HepG2 (cell line): Measurements from ENCODE around the gene SCGB1C1. TPM values are rescaled to one million over a fixed set of nuclear protein-coding genes. Genes with fewer than 3 reads are reported as not detected.

Experiments used
- AGO2 ChIP-seq: fragments of 200-400 bp; formaldehyde crosslinking; optimal IDR thresholded peaks from 2 replicates; pipeline ENCODE3; 2017; ENCODE audit warnings: mild to moderate bottlenecking, low read depth, low read length, moderate library complexity
- ATF1 ChIP-seq: IDR thresholded peaks from 2 replicates; pipeline ENCODE4 v1.6.1; 2016; ENCODE audit warnings: mild to moderate bottlenecking, control low read depth
- CHD4 ChIP-seq: fragments of 200-600 bp; sonication (generic); IDR thresholded peaks from 2 replicates; pipeline ENCODE4 v1.7.0; 2017; ENCODE audit warnings: mild to moderate bottlenecking, low read length, borderline replicate concordance
- CREM ChIP-seq, 2 experiments: sonication (generic) in 1 of 2; formaldehyde crosslinking in 1 of 2; IDR thresholded peaks; 2 replicates each; pipeline versions ENCODE4 v1.4.0 to v1.6.1; 2016 to 2020; ENCODE audit warnings: antibody characterized with exemption in 1 of 2, mild to moderate bottlenecking in 1 of 2, missing genetic modification reagents in 1 of 2
- HOXA3 ChIP-seq: sonication (generic); formaldehyde crosslinking; IDR thresholded peaks from 2 replicates; pipeline ENCODE4 v1.5.0; 2020; ENCODE audit warnings: missing genetic modification reagents
- KDM3A ChIP-seq: IDR thresholded peaks from 2 replicates; pipeline ENCODE4 v1.6.1; 2018; ENCODE audit warnings: low read depth, missing compliant biosample characterization
- KDM5A ChIP-seq: fragments of 200-600 bp; sonication (generic); IDR thresholded peaks from 2 replicates; pipeline ENCODE4 v1.7.0; 2018; ENCODE audit warnings: antibody characterized with exemption, mild to moderate bottlenecking, low read length, borderline replicate concordance
- MTA1 ChIP-seq: sonication (generic); formaldehyde crosslinking; IDR thresholded peaks from 2 replicates; pipeline ENCODE4 v1.4.0; 2020; ENCODE audit warnings: missing genetic modification reagents, mild to moderate bottlenecking, borderline replicate concordance
- POLR2AphosphoS5 ChIP-seq: IDR thresholded peaks from 2 replicates; pipeline ENCODE4 v1.6.1; 2012; ENCODE audit warnings: low read depth, low read length
- POLR2G ChIP-seq: fragments of 200-400 bp; formaldehyde crosslinking; IDR thresholded peaks from 2 replicates; pipeline ENCODE4 v1.6.1; 2018; ENCODE audit warnings: mild to moderate bottlenecking, low read depth, low read length, moderate library complexity
- RAD21 ChIP-seq: fragments of 450-650 bp; formaldehyde crosslinking; IDR thresholded peaks from 2 replicates; pipeline ENCODE4 v1.5.0; 2020; ENCODE audit warnings: mild to moderate bottlenecking
- SNAI1 ChIP-seq: sonication (generic); formaldehyde crosslinking; IDR thresholded peaks from 2 replicates; pipeline ENCODE4 v1.5.0; 2020; ENCODE audit warnings: mild to moderate bottlenecking, missing genetic modification reagents, borderline replicate concordance
- YY1 ChIP-seq: IDR thresholded peaks from 2 replicates; pipeline ENCODE4 v1.6.1; 2011; ENCODE audit warnings: low read length, low read depth, moderate library complexity, mild to moderate bottlenecking; ENCODE audit not compliant: insufficient read depth, insufficient replicate concordance
- ZEB1 ChIP-seq: IDR thresholded peaks from 2 replicates; pipeline ENCODE4 v1.6.1; 2012; ENCODE audit warnings: mild to moderate bottlenecking, low read depth, inconsistent platforms; ENCODE audit not compliant: insufficient replicate concordance
- ZFX ChIP-seq: sonication (generic); formaldehyde crosslinking; IDR thresholded peaks from 2 replicates; pipeline ENCODE4 v1.4.0; 2020; ENCODE audit warnings: mild to moderate bottlenecking, low read depth, missing genetic modification reagents, moderate library complexity
- ZFY ChIP-seq: sonication (generic); formaldehyde crosslinking; IDR thresholded peaks from 2 replicates; pipeline ENCODE4 v1.4.0; 2020; ENCODE audit warnings: missing genetic modification reagents
- ZHX2 ChIP-seq, 2 experiments: sonication (generic) in 1 of 2; formaldehyde crosslinking in 1 of 2; IDR thresholded peaks; 2 replicates each; pipeline versions ENCODE4 v1.6.1 to v1.9.0; 2014 to 2022; ENCODE audit warnings: antibody characterized with exemption in 1 of 2, borderline replicate concordance in 1 of 2, inconsistent platforms in 1 of 2, low read depth in 1 of 2, missing genetic modification reagents in 1 of 2
- ZIK1 ChIP-seq: sonication (generic); formaldehyde crosslinking; IDR thresholded peaks from 2 replicates; pipeline ENCODE4 v1.5.0; 2020; ENCODE audit warnings: mild to moderate bottlenecking, low read depth, missing genetic modification reagents, borderline replicate concordance
- ZMYM4 ChIP-seq: sonication (generic); formaldehyde crosslinking; IDR thresholded peaks from 2 replicates; pipeline ENCODE4 v1.8.1; 2023; ENCODE audit warnings: mild to moderate bottlenecking, missing genetic modification reagents
- ZNF136 ChIP-seq: sonication (generic); formaldehyde crosslinking; IDR thresholded peaks from 2 replicates; pipeline ENCODE4 v1.8.1; 2022; ENCODE audit warnings: low read depth, mild to moderate bottlenecking, moderate library complexity, missing genetic modification reagents
- ZNF552 ChIP-seq: sonication (generic); formaldehyde crosslinking; IDR thresholded peaks from 2 replicates; pipeline ENCODE4 v1.9.0; 2022; ENCODE audit warnings: missing genetic modification reagents, mild to moderate bottlenecking, borderline replicate concordance
- ZNF773 ChIP-seq: sonication (generic); formaldehyde crosslinking; IDR thresholded peaks from 2 replicates; pipeline ENCODE4 v1.4.0; 2020; ENCODE audit warnings: missing genetic modification reagents, borderline replicate concordance
- ZNF816 ChIP-seq: sonication (generic); formaldehyde crosslinking; IDR thresholded peaks from 2 replicates; pipeline ENCODE4 v1.8.0; 2022; ENCODE audit warnings: missing genetic modification reagents, mild to moderate bottlenecking, borderline replicate concordance
- polyA plus RNA-seq, 8 experiments: library from polyadenylated mRNA; depleted of rRNA in 3 of 8; stranded (reverse) in 7 of 8; unstranded in 1 of 8; fragments of >200 nt; fragmentation: Illumina TruSeq in 4 of 8; extraction: Trizol in 4 of 8; gene quantifications; 2 replicates each; pipeline versions ENCODE4 v1.2.1 to v1.2.3, GENCODE V29; 2011 to 2016; ENCODE audit warnings: low read depth in 4 of 8, missing spikeins in 1 of 8, mixed read lengths in 1 of 8; ENCODE audit not compliant: insufficient read depth in 1 of 8
- total RNA-seq, 5 experiments: library from RNA; depleted of rRNA; stranded (reverse); fragments of >200 nt; fragmentation: Illumina TruSeq; extraction: Trizol; gene quantifications; 2 replicates each; pipeline ENCODE4 v1.2.3, GENCODE V29; 2016; ENCODE audit warnings: low read depth in 1 of 5

Gene SCGB1C1
- total and polyA plus RNA-seq, 2 of the 13 experiments (the other 11 are each of a cell fraction or from before 2014, with no cell fraction given) = not detected

- TF ChIP-seq ZHX2 (IDR thresholded peaks at IDR 0.05; ENCODE audit: low read depth) (peak; percentile 4; the same call in 1 of the 2 replicates), ZHX2 (CRISPR knock-in tag; IDR thresholded peaks at IDR 0.05; ENCODE audit: borderline replicate concordance) (no peak), POLR2AphosphoS5 (peak; percentile 75), ZEB1 (peak; percentile 24), YY1 (peak; percentile 88), ATF1 (CRISPR knock-in tag) (peak; percentile 77; the same call in 1 of the 2 replicates), ZNF773 (peak; percentile 28; the same call in 1 of the 2 replicates), CHD4 (no peak; the same call in 1 of the 2 replicates), HOXA3 (CRISPR knock-in tag) (peak; percentile 57; the same call in 1 of the 2 replicates), MTA1 (CRISPR knock-in tag) (peak; percentile 63; the same call in 1 of the 2 replicates), RAD21 (CRISPR knock-in tag) (no peak; the same call in 1 of the 2 replicates), KDM3A (0 out of 2 replicates have a peak, but pooled peaks have one; percentile 32), AGO2 (peak; percentile 51), ZNF552 (CRISPR knock-in tag) (no peak), ZFX (CRISPR knock-in tag) (peak; percentile 88), POLR2G (peak; percentile 63), ZNF136 (no peak), ZMYM4 (0 out of 2 replicates have a peak, but pooled peaks have one; percentile 24), ZIK1 (0 out of 2 replicates have a peak, but pooled peaks have one; percentile 23), SNAI1 (CRISPR knock-in tag) (peak; percentile 59; the same call in 1 of the 2 replicates), KDM5A (no peak; the same call in 1 of the 2 replicates), ZFY (CRISPR knock-in tag) (peak; percentile 92), CREM (IDR thresholded peaks at IDR 0.05) (0 out of 2 replicates have a peak, but pooled peaks have one; percentile 33), CREM (CRISPR knock-in tag; IDR thresholded peaks at IDR 0.05) (no peak), ZNF816 (CRISPR knock-in tag) (0 out of 2 replicates have a peak, but pooled peaks have one; percentile 17)
Observed at GRCh38 chr11:235997-236773, 43.3 kb downstream of the SCGB1C1 start, which contains the start of gene SIRT3 (continued).
